Measurements from ENCODE around the gene IMP3.

DNA sequence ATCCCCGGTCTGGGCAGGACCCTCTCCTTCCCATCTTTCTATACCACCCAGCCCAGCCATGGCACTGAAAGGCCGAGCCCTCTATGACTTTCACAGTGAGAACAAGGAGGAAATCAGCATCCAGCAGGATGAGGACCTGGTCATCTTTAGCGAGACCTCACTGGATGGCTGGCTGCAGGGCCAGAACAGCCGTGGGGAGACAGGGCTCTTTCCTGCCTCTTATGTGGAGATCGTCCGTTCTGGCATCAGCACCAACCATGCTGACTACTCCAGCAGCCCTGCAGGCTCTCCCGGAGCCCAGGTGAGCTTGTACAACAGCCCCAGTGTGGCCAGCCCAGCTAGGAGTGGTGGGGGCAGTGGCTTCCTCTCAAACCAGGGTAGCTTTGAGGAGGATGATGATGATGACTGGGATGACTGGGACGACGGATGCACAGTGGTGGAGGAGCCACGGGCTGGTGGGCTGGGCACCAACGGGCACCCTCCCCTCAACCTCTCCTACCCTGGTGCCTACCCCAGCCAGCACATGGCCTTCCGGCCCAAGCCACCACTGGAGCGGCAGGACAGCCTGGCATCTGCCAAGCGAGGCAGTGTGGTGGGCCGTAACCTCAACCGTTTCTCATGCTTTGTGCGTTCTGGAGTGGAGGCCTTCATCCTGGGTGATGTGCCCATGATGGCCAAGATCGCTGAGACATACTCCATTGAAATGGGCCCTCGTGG is 9.2 kb upstream of the IMP3 start:
- TF ChIP-seq, protein P1, sequence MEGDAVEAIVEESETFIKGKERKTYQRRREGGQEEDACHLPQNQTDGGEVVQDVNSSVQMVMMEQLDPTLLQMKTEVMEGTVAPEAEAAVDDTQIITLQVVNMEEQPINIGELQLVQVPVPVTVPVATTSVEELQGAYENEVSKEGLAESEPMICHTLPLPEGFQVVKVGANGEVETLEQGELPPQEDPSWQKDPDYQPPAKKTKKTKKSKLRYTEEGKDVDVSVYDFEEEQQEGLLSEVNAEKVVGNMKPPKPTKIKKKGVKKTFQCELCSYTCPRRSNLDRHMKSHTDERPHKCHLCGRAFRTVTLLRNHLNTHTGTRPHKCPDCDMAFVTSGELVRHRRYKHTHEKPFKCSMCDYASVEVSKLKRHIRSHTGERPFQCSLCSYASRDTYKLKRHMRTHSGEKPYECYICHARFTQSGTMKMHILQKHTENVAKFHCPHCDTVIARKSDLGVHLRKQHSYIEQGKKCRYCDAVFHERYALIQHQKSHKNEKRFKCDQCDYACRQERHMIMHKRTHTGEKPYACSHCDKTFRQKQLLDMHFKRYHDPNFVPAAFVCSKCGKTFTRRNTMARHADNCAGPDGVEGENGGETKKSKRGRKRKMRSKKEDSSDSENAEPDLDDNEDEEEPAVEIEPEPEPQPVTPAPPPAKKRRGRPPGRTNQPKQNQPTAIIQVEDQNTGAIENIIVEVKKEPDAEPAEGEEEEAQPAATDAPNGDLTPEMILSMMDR (conservative IDR thresholded peaks at IDR 0.05): no peak
- TF ChIP-seq ZFX (IDR thresholded peaks at IDR 0.05): no peak

Data from C4-2B (cell line).